Skin epidermis (tissue), 12 donors: ENCODE data around the gene PRICKLE2.
"Not testable (repeated sequence)": the region's sequence is repeated elsewhere in the genome, so short reads cannot be mapped to it uniquely, and the experiment has no call there.

ENCODE experiments used
- H3K27ac ChIP-seq, 21 experiments: fragments of 200-600 bp; sonication (generic) in 11 of 21; one replicate each; pipeline ENCODE4 v1.5.0; 2020; ENCODE audit warnings: mild to moderate bottlenecking in 3 of 21, inconsistent platforms in 2 of 21, moderate library complexity in 2 of 21
- H3K4me3 ChIP-seq, 7 experiments: fragments of 200-600 bp; sonication (generic) in 2 of 7; one replicate each; pipeline ENCODE4 v1.5.0; 2020; ENCODE audit warnings: inconsistent platforms in 2 of 7, mild to moderate bottlenecking in 2 of 7, moderate library complexity in 1 of 7

Gene PRICKLE2

DNA sequence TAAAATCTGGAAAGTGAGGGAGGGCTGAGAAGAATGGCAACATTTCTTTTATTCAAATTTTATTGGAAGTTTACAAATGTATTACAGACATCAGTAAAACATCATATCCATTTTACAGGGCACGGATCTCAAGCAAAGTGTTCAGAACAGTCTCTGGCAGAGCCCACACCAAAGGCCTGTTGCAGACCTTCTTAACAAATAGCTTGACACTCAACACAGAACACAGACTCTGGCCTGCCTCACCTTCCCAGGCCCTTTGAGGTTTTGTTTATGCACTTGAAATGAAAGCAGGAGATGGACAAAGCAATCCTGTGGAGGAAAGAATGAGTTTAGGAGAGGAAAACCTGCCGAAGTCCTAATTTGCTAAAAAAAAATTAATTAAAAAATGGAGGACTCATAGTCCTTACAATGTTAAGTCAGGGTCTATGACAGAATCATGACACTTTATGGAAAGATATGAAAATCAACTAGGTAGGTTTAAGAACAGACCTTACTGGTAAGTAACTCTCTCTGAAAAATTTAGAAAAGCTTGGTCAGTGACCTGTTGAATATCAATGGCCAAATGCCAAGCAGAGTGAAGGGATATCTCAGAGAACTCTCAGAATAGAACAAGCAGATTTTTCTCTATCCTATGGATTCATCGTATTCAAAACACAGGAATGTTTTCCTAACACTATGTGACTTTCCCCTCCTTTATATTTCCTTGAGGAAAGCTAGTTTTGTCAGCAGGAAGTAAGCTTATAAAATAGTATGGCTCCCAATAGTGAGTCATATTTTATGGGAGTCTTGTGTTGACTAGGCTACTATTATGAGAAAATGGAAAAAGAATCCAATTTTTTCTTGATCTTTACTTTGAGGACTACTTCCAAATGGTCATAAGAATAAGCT, 131.2 kb downstream of the PRICKLE2 start:
- Histone ChIP-seq H3K27ac (no peak overlapping the region), H3K4me3 (no peak overlapping the region)

DNA sequence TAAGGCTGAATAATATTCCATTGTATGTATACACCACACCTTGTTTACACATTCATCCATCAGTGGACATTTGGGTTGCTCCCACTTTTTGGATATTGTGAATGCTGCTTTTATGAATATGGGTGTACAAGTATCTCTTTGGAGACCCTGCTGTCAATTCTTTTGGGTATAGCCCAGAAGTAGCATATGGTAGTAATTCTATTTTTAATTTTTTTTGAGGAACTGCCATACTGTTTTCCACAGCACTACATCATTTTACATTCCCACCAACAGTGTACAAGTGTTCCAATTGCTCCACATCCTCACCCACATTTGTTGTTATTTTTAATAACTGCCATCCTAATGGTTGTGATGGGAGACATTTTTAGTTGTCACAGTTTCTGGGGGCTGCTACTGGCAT, 132.1 kb downstream of the PRICKLE2 start:
- Histone ChIP-seq H3K4me3 (no peak overlapping the region), H3K27ac (no peak overlapping the region)

DNA sequence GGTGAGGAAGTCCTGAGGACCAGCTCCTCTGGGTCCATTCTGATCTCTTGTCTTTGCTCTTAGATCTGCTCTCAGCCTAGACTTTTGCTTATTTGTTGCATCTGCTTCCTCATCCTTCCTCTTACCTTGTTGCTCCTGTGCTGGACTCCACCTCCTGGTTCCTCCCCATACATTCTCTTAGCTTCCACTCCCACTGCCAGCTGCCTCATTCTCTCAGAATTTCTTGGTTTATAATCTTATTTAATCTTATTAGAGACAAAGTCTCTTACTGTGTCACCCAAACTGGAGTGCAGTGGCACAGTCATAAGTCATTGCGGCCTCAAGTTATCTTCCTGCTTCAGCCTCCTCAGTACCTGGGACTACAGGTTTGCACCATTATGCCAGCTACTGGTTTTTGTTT, 133.8 kb downstream of the PRICKLE2 start:
- Histone ChIP-seq H3K4me3 (no peak overlapping the region), H3K27ac (no peak overlapping the region)

DNA sequence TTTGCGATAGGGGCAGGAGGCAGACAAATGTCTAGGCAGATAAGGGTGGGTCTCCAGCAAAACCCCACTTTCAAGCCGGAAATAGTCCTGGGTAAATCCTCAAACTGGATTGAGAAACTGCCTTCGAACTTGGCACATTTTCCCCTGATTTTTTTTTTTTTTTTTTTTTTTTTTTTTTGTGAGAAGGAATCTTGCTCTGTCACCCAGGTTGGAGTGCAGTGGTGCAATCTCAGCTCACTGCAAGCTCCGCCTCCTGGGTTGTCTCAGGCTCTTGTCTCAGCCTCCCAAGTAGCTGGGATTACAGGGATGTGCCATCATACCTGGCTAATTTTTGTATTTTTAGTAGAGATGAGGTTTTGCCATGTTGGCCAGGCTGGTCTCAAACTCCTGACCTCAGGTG, 135.9 kb downstream of the PRICKLE2 start:
- not testable (repeated sequence) for H3K27ac ChIP-seq

DNA sequence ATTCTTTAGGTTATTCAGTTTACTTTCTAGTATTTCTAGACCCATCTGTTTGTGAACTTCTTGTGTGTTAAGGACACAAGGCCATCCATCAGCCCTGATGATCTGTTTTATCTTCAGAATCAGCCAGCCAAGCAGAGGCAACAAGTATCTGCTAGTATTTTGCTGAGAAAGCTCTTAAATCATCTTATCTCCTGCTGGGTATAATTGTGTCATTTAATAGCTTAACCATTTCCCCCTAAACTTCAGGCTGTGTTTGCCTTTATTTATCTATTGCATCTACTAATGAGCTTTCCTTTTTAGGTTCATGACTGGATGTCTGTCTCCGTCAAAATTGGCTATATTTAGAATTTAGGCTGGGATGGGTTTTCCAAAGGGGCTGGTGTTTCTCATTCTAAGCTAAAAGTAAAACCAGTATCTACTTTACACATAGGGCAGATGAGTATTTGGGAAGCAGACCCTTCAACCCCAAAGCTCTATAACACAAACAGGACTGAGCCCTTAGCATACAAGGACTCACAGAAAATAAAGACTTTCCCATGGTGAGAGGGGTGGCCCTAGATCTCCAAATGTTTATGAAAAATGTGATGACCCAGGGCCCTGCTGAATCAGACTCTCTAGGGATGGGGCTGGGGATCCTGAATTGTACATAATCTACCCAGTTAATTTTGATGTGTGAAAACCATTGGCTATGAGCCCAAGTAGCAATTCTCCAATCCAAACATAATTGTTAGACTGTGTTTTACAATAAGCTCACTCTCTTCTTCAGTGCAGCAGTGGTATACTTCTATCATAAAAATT, 136.7 kb downstream of the PRICKLE2 start:
- no peak overlapping the region for H3K27ac ChIP-seq

More for the DNA sequence above, 135.9 kb downstream of the PRICKLE2 start:
- H3K4me3 ChIP-seq: not testable (repeated sequence)

DNA sequence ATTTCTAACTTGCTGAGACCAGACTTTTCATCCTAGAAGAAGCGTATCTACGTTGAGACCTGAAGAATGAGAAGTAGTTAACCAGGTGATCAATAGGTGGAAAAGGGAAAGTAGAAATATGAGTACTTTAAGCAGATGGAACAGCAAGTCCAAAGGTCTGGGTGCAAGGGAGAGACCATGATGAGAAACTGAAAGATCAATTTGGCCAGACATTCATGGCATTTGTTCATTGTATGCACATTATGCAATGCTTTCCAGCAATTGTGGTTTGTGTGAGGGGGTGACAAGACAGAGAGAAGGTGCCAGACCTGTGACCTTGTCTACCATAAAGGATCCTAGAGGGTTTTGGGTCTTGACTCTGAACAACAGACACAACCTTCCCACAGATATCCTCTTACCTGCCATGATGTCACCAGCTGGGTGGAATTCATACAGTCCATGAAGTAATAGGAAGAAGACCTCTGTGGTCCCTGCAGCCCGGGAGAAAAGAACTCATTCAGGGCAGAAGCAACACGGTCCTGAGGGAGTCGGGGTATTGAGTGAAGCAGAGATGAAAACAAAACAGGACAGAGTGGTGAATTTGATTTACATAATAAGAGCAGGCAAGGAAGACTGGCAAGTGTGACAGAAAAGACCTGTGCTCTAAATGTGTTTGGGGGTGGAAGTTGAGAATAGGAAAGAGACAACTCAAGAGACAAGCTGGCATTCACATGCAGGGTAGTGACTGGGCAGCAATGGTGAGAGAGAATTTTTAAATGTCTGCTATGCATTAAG, 138.6 kb downstream of the PRICKLE2 start:
- Histone ChIP-seq H3K27ac (no peak overlapping the region), H3K4me3 (no peak overlapping the region)

More for the DNA sequence above, 136.7 kb downstream of the PRICKLE2 start:
- H3K4me3 ChIP-seq: no peak overlapping the region

DNA sequence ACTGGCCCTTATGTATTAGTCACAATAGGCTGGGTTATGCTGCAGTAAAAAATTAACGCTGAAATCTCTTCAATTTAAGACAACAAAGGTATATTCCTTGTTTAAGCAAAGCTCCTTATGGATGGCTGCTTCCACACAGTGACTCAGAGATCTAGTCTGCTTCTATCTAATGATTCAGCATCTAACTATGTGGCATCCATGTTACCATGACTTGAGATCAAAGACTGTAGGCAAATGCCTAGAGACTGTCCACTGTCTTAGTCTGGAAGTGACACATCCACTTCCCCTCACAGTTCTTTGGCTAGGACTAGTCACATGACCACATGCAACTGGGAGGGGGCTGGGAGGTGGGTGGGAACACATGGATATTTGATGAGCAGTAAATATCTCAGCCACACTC, 140.6 kb downstream of the PRICKLE2 start:
- Histone ChIP-seq H3K4me3 (no peak overlapping the region), H3K27ac (no peak overlapping the region)

DNA sequence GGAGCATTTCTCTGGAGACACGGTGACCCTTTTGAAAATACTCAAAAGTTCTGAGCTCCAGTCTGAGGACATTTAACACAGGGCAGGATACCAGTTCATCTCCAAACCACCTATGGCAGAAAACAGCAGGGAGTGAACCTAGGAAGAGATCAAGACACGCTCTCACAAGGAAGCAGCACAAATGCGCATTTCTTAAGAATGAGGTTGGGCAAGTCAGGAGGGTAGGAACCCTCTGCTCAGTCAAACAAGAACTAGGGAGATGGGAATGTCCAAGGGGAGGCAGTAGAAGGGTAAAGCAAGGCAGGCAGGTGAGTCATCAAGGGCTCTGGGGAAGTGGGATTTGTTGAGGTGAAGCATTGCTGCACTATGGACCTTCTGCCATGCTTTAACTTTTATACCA, 141.7 kb downstream of the PRICKLE2 start:
- no peak overlapping the region for H3K4me3 ChIP-seq
- H3K27ac ChIP-seq: no peak overlapping the region

DNA sequence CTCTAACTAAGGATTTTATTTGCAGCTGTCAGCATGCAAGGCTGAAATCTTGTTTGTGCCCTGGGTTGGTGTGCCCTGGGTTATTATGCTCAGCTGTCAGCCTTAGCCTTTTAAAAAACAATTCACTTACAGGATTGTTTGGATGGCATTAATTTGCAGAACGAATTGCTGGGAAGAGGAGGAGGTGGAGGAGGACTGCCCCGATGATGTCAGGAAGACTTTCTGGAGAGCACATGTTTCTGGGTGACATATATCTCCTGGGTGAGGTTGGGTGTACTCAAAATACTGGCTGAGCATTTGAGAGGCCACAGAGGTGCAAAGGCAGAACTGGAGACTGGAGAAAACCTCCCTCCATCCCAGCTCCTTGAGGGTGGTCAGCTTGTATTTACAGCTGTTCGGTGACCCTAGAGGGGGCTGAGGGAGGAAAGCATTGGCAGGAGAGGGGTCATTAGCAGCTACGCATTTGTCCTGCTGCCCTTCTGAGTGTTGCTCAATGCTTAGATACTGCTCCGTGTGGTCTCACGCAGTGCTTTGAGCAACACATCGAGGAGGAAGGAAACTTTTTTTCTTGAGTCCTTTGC, 142.2 kb downstream of the PRICKLE2 start:
- Histone ChIP-seq H3K27ac (no peak overlapping the region), H3K4me3 (no peak overlapping the region)

DNA sequence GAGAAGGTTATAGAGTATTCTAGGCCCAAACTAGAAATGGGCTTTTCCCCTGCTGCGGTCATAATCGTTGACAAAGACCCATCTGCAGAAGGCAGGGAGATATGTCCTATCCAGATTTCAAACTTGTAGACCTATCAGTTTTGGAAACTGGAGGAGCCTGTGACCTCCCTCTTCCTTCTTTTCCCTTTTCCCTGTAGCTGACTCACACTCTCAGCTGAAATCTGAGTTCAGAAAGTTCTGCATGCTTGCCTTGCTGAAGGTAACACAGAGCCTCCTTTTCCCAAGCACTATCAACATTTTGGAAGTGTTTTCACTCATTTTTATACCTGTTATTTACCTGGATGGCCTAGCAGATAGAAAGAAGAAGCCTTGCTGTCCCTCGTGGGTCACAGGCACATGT, 142.9 kb downstream of the PRICKLE2 start:
- no peak overlapping the region for H3K27ac ChIP-seq
- H3K4me3 ChIP-seq: no peak overlapping the region

DNA sequence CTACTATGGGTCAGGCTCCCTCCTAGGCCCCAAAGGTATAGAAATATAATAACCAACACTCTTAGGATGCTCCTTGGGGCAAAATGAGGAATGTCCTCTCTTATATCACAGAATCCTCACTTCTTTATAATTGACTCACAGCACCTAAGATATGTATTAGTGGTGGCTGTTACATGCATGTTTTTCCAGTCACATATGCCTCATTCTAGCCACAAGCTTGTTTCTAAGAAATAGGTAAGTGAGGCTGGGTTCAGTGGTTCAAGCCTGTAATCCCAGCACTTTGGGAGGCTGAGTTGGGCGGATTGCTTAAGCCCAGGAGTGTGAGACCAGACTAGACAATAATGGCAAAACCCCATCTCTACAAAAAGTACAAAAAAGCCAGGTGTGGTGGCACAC, 144.0 kb downstream of the PRICKLE2 start:
- H3K27ac ChIP-seq: no peak overlapping the region
- no peak overlapping the region for H3K4me3 ChIP-seq

DNA sequence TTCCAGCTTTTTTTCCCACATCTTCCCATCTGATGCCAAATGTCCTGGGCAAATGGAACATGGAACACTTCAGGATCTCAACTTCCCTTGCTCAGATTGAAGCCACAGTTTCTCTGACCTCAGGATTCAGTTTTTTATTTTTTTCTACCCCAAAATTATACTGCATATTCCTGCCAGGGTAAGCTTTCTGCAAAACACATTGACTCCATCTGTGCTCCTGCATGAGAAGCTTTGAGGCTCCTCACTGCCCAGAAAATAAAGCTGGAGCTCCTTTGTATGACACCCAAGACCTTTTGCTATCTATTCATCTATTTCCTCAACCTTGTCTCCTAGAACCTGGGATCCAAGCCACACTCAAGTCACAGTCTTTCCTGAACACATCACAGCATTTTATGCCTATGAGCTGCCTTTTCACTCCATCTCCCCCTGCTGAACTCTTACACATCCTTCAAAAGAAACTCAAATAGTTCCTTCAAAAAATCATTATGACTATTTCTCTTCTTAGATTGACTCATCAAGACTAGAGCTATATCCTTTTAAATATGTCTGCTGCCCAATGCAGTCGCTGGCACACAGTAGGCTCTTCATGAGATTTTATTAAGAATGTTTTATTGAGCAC, 144.5 kb downstream of the PRICKLE2 start:
- no peak overlapping the region for H3K4me3 ChIP-seq
- H3K27ac ChIP-seq: no peak overlapping the region

DNA sequence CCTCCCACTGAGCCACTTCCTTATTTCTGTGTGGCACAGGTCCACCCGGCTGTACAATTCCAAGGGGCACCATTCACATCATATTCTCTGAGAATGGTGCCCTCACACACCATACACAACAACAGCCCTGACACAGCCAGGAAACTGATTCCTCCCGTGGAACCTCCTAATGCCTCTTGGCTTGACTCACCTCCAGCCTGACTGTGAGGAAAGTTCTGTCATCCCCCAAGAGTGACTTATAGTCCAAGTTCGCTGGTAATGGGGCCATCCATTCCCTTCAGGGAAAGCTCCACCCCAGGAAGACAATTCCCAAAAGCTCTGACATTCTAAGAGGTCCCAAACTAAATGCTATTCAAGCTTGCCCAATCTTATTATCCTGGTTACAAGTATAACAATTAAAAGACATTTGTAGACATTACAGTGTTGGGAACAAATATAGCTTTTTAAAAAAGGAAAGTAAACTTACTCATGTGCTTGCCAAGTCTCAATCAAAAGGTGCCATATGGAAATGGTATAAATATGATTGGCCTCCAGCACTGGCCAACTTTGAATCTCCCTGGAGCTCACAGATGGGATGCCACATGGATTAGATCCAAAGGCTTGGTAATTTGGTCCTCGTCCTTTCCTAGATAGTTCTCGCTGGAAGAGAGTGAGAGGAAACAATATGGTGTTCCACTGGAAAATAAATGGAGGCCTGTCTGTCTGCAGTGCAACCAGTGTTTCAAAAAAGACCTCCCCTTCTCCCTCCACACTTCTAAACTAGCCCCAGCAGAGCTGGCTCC, 145.7 kb downstream of the PRICKLE2 start:
- no peak overlapping the region for H3K4me3 ChIP-seq

DNA sequence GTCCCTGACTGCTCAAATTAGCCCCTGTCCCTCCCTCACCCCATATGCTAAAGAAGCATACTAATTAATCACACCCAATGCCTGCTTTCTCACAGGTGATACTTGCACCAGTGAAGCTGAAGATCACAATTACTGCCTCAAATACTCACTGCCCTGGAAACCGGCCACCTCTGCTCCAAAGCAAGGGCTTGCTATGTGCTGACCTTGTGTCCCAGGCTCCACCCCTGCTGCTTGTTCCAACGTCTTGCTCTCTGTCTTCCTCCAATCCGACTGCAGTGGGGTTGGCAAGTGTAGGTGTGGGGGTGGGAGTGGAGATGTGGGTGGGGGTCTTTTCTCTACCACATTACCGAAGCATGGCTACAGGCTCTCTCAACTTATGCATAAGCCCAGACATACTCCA, 146.3 kb downstream of the PRICKLE2 start:
- H3K4me3 ChIP-seq: no peak overlapping the region
- H3K27ac ChIP-seq: no peak overlapping the region

More for the DNA sequence above, 145.7 kb downstream of the PRICKLE2 start:
- H3K27ac ChIP-seq: no peak overlapping the region

DNA sequence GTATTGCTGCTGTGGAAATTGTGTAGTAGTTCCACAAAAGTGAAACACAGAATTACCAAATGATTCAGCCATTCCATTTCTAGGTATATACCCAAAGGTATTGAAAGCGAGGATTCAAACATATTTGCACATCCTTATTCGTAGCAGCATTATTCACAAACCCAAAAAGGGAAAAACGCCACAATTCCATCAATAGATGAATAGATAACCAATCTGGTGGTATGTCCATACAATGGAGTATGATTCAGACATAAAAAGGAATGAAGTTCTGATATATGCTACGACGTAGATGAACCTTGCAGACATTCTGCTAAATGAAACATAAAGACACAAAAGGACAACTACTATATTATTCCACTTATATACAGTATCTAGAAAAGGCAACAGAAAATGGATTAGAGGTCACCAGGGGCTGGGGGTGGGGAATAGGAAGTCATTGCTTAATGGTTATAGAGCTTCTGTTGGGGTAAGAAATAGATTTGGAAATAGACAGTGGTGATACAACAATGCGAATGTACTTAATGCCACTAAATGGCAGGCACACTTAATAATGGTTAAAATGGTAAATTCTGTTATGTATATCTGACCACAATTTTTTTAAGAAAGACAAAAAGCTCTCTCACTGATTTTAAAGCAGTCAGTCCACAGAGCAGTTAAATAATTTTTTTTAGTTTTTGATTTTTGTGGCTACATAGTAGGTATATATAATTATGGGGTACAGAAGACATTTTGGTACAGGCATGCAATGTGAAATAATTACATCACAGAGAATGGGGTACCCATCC, 150.2 kb downstream of the PRICKLE2 start:
- Histone ChIP-seq H3K27ac (no peak overlapping the region), H3K4me3 (no peak overlapping the region)

DNA sequence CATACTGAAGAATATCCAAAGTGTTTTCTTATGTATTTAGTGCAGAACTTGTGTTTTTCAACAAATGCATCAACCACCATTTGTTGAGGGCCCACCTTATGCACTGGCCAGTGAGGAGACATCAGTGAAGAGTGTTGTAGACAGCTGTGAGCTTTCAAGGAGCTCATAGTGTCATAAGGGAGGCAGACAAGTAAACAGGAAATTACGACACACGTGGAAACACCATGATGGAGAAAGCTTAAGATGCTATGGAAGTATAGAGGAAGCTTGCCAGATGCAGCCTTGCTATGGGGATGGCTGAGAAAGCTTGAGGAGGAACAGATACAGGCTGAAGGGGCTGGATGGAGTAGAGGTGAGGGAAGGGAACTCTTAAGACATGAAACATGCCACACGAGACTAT, 151.2 kb downstream of the PRICKLE2 start:
- Histone ChIP-seq H3K4me3 (no peak overlapping the region), H3K27ac (no peak overlapping the region)

DNA sequence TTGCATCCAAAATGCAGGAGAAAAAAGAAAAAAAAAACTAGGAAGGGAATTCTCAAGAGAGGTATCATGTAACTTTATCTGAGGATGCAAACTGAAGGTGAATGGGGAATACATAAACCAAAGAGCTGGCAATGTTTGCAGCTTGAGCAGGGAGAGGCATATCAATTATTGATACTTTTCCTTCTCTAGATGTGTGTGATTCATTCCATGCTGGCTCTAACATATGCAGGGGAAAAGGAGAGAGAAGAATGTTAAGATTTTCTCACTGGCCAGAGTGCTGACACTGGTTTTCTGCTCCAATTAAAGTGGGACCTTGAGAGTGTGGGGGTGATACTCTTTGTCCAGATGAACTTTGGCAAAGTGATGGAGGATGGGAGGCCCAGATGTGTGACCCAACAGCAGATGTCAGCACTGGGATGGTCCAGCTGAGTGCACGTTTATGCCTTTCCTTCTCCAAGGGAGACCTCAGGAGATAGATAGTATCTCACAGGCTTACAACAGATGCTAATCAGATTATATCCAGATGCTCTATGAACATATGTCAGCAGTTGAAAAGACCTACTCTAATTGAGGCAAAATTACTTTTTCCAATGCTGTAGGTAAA, 152.0 kb downstream of the PRICKLE2 start:
- no peak overlapping the region for H3K27ac ChIP-seq
- no peak overlapping the region for H3K4me3 ChIP-seq

DNA sequence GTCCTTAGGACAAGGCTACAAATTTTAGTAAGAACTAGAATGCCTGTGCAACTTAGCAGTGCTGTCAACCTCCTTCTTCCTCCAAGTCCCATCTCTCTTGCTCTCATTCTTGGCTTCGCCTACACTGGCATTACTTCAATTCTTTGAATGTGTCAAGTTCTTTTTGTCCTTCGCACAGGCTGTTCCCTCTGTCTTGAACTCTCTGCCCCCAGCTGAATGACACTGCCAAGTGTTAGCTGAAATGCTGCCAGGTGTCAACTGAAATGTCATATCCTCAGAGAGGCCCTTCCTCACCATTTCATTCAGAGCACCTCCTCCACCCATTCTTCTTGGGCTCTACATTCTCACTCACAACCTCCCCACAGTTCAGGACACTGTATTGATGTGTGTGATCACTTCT, 153.1 kb downstream of the PRICKLE2 start:
- Histone ChIP-seq H3K27ac (no peak overlapping the region), H3K4me3 (no peak overlapping the region)
